ENCODE data around the gene RSPO3.

DNA sequence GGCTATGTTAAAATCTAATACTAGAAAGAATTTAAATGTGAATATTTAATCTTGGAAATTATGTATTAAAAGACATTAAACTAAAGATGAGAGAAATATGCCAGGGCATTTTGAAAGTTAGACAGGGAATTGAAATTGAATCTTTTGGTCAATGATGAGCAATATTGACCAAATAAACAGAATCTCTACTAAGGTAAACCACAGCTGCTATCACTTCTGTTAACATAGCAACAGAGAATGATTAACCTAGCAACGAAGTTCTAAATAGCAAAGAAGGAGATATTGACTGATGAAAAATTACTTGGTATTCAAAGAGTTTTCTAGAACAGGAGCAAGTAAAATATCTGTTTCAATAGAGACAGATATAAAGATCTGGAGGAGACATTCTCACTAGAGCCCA is 45.2 kb upstream of the RSPO3 start:
- TF ChIP-seq, protein P1, sequence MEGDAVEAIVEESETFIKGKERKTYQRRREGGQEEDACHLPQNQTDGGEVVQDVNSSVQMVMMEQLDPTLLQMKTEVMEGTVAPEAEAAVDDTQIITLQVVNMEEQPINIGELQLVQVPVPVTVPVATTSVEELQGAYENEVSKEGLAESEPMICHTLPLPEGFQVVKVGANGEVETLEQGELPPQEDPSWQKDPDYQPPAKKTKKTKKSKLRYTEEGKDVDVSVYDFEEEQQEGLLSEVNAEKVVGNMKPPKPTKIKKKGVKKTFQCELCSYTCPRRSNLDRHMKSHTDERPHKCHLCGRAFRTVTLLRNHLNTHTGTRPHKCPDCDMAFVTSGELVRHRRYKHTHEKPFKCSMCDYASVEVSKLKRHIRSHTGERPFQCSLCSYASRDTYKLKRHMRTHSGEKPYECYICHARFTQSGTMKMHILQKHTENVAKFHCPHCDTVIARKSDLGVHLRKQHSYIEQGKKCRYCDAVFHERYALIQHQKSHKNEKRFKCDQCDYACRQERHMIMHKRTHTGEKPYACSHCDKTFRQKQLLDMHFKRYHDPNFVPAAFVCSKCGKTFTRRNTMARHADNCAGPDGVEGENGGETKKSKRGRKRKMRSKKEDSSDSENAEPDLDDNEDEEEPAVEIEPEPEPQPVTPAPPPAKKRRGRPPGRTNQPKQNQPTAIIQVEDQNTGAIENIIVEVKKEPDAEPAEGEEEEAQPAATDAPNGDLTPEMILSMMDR (IDR thresholded peaks at IDR 0.05): no peak
- TF ChIP-seq MYC (IDR thresholded peaks at IDR 0.05; ENCODE audit: borderline replicate concordance, low read length) (no peak), MAZ (IDR thresholded peaks at IDR 0.05; ENCODE audit: borderline replicate concordance, low read depth, low read length) (no peak), RCOR1 (IDR thresholded peaks at IDR 0.05; ENCODE audit: low read depth, low read length) (no peak)
- TF ChIP-seq, protein P2, sequence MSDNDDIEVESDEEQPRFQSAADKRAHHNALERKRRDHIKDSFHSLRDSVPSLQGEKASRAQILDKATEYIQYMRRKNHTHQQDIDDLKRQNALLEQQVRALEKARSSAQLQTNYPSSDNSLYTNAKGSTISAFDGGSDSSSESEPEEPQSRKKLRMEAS (IDR thresholded peaks at IDR 0.05): no peak
- TF ChIP-seq, protein P3, sequence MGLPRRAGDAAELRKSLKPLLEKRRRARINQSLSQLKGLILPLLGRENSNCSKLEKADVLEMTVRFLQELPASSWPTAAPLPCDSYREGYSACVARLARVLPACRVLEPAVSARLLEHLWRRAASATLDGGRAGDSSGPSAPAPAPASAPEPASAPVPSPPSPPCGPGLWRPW (IDR thresholded peaks at IDR 0.05): no peak
